HG03097 (cell line): ENCODE data around the gene RAET1E.
"Not testable (repeated sequence)": the region's sequence is repeated elsewhere in the genome, so short reads cannot be mapped to it uniquely, and the experiment has no call there.

Experiments
- ATAC-seq: cut with Tn5 transposase; IDR thresholded peaks from one replicate; pipeline ENCODE4 v1.9.1; 2021; ENCODE audit not compliant: unreplicated experiment, low FRiP score

Gene RAET1E

GRCh38 chr6:149895048-149895590 lies 2.8 kb downstream of the RAET1E start:
- ATAC-seq = no peak

- not testable (repeated sequence) for ATAC-seq
Observed at GRCh38 chr6:149891864-149892263, 6.0 kb downstream of the RAET1E start.

GRCh38 chr6:149891259-149891658 lies 6.7 kb downstream of the RAET1E start:
- no peak for ATAC-seq

- ATAC-seq = no peak
Observed at GRCh38 chr6:149890629-149891045, 7.3 kb downstream of the RAET1E start.

GRCh38 chr6:149889326-149889725 lies 8.6 kb downstream of the RAET1E start:
- ATAC-seq = no peak

GRCh38 chr6:149888659-149889058 lies 9.3 kb downstream of the RAET1E start:
- no peak for ATAC-seq

- no peak for ATAC-seq
Observed at GRCh38 chr6:149888093-149888492, 9.8 kb downstream of the RAET1E start.

- ATAC-seq = no peak
Observed at GRCh38 chr6:149887343-149887742, 10.6 kb downstream of the RAET1E start.

- ATAC-seq = no peak
Observed at GRCh38 chr6:149885888-149886287, 12.0 kb downstream of the RAET1E start.

GRCh38 chr6:149884617-149885016 lies 13.3 kb downstream of the RAET1E start:
- ATAC-seq = no peak

- no peak for ATAC-seq
Observed at GRCh38 chr6:149884215-149884614, 13.7 kb downstream of the RAET1E start.

- ATAC-seq = no peak
Observed at GRCh38 chr6:149881860-149882259, 16.1 kb downstream of the RAET1E start.

- ATAC-seq = no peak
Observed at GRCh38 chr6:149881066-149881766, 16.7 kb downstream of the RAET1E start.

- ATAC-seq = no peak
Observed at GRCh38 chr6:149877659-149878058, 20.3 kb downstream of the RAET1E start.

GRCh38 chr6:149876241-149876933 lies 21.5 kb downstream of the RAET1E start:
- no peak for ATAC-seq

- ATAC-seq = no peak
Observed at GRCh38 chr6:149872233-149872632, 25.7 kb downstream of the RAET1E start.

- no peak for ATAC-seq
Observed at GRCh38 chr6:149871182-149871581, 26.7 kb downstream of the RAET1E start.

- ATAC-seq = no peak
Observed at GRCh38 chr6:149869275-149869892, 28.5 kb downstream of the RAET1E start.

GRCh38 chr6:149867876-149868640 lies 29.9 kb downstream of the RAET1E start:
- ATAC-seq = no peak

- no peak for ATAC-seq
Observed at GRCh38 chr6:149864578-149865535, 33.1 kb downstream of the RAET1E start.
